Activated CD4-positive, alpha-beta T cell treated with anti-CD3 and anti-CD28 coated beads, Interleukin-2, amount 50 U/mL, for 16 hours (primary cell): ENCODE results near the gene ATP13A1.
"Not testable (repeated sequence)": the region's sequence is repeated elsewhere in the genome, so short reads cannot be mapped to it uniquely, and the experiment has no call there.

Experiments used
- DNase-seq: peaks from one replicate; pipeline ENCODE4 v3.0.0-alpha.2; 2020

Gene ATP13A1

GRCh38 chr19:19663256-19664120 is at the start of gene ATP13A1:
Gene ATP13A1 (minus strand): TSS chr19:19663676. CDS start chr19:19663666, 10 bp downstream.
- DNase-seq, result peak; percentile 98

DNA sequence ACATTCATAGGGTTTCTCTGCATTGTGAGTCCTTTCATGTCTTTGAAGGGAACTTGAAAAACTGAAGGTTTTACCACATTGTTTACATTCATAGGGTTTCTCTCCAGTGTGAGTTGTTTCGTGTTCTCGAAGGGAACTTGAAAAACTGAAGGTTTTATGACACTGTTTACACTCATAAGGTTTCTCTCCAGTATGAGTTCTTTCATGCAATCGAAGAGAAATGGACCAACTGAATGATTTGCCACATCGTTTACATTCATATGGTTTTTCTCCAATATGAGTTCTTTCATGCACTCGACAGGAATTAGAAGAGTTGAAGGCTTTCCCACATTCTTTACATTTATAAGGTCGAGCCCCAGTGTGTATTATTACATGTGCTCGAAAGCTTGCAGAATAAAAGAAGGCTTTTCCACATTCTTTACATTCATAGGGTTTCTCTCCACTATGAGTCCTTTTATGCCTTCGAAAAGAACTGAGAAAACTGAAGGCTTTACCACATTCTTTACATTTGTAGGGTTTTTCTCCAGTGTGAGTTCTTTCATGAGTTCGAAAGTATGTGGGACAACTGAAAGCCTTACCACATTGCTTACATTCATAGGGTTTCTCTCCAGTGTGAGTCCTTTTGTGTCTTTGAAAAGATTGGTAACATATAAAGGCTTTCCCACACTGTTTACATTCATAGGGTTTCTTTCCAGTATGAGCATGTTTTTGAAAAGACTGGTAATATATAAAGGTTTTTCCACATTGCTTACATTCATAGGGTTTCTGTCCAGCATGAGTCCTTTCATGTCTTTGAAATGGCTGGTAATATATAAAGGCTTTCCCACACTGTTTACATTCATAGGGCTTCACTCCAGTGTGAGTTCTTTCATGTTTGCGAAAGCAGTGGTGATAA is 48.7 kb upstream of the ATP13A1 start:
- no peak for DNase-seq

DNA sequence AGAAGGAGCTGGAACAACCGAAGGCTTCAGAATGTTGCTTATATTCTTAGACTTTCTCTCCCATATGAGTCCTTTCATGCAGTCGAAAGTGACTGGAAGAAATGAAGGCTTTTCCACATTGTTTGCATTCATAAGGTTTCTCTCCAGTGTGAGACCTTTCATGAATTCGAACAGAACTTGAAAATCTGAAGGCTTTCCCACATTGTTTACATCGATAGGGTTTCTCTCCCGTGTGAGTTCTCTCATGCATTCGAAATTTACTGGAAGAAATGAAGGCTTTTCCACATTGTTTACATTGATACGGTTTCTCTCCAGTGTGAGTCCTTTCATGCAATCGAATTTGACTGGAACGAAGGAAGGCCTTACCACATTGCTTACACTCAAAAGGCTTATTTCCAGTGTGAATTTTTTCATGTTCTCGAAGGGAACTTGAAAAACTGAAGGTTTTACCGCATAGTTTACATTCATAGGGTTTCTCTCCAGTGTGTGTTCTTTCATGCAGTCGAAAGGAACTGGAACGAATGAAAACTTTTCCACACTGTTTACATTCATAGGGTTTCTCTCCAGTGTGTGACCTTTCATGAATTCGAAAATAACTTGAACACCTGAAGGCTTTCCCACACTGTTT is 47.9 kb upstream of the ATP13A1 start:
- DNase-seq, result no peak

DNA sequence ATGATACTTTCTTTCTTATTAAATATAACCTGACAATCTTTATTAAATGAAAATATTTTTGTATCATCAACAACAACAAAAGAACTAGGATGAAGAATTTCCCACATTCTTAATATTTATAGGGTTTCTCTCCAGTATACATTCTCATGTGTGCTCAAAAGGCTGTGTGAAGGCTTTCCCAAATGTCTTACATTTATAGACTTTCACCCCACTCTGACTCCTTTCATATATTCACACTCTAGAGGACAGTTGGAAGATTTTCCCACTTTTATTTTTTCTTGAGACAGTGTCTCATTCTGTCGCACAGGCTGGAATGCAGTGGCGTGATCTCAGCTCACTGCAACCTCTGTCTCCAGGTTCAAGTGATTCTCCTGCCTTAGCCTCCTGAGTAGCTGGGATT is 47.0 kb upstream of the ATP13A1 start:
- no peak for DNase-seq

- no peak for DNase-seq
These were observed 41.4 kb upstream of the ATP13A1 start for GRCh38 chr19:19704836-19705235.

DNA sequence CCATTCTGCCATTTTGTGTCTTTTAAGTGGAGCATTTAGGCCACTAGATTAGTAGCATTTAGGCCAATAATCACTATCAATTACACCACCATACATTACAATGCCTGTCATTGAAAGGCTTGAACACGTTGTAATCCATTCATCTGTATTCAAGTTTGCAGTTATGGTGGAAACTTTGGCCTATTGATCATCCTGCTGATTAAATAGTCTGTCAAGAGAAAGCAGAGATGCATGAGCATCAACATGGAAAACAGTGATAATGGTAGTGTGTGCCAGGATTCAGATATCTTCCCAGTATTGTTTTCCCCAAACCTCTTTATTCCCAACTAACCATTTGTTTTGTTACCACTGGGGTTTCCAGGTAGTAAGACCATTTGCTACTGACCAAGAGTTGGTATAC is 37.0 kb upstream of the ATP13A1 start:
- DNase-seq, result not testable (repeated sequence)

GRCh38 chr19:19697589-19697988 is 34.1 kb upstream of the ATP13A1 start:
- DNase-seq, result no peak

- no peak for DNase-seq
These were observed 32.9 kb upstream of the ATP13A1 start for GRCh38 chr19:19696386-19696785.

GRCh38 chr19:19691683-19692082 is 28.2 kb upstream of the ATP13A1 start:
- DNase-seq, result no peak

GRCh38 chr19:19689023-19689422 is 25.5 kb upstream of the ATP13A1 start:
- not testable (repeated sequence) for DNase-seq

- no peak for DNase-seq
These were observed 23.6 kb upstream of the ATP13A1 start for GRCh38 chr19:19687090-19687489.

- DNase-seq, result no peak
These were observed 23.1 kb upstream of the ATP13A1 start for GRCh38 chr19:19686580-19686979.

GRCh38 chr19:19686119-19686518 is 22.6 kb upstream of the ATP13A1 start:
- DNase-seq, result not testable (repeated sequence)

DNA sequence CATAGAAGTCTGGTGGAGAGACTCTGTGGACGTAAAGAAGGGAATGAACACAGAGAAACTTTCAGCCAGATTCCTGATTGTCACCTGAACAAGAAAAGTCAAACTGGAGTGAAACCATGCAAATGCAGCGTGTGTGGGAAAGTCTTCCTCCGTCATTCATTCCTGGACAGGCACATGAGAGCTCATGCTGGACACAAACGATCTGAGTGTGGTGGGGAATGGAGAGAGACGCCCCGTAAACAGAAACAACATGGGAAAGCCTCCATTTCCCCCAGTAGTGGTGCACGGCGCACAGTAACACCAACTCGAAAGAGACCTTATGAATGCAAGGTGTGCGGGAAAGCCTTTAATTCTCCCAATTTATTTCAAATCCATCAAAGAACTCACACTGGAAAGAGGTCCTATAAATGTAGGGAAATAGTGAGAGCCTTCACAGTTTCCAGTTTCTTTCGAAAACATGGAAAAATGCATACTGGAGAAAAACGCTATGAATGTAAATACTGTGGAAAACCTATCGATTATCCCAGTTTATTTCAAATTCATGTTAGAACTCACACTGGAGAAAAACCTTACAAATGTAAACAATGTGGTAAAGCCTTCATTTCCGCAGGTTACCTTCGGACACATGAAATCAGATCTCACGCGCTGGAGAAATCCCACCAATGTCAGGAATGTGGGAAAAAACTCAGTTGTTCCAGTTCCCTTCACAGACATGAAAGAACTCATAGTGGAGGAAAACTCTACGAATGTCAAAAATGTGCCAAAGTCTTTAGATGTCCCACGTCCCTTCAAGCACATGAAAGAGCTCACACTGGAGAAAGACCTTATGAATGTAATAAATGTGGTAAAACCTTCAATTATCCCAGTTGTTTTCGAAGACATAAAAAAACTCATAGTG is 15.9 kb upstream of the ATP13A1 start:
- no peak for DNase-seq

GRCh38 chr19:19677579-19677978 is 14.1 kb upstream of the ATP13A1 start:
- no peak for DNase-seq

- no peak for DNase-seq
These were observed 10.8 kb upstream of the ATP13A1 start for GRCh38 chr19:19674315-19674714.

DNA sequence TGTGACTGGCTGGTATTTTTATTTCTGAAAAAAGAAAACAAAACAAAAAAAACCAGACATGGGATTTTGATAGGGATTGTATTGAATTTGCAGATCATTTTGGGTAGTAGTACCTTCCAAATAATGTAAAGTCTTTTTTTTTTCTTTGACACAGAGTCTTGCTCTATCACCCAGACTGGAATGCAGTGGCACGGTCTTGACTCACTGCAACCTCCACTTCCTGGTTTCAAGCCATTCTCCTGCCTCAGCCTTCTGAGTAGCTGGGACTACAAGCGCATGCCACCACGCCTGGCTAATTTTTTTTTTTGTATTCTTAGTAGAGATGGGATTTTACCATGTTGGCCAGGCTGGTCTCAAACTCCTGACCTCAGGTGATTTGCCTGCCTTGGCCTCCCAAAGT is 9.3 kb upstream of the ATP13A1 start:
- DNase-seq, result no peak

DNA sequence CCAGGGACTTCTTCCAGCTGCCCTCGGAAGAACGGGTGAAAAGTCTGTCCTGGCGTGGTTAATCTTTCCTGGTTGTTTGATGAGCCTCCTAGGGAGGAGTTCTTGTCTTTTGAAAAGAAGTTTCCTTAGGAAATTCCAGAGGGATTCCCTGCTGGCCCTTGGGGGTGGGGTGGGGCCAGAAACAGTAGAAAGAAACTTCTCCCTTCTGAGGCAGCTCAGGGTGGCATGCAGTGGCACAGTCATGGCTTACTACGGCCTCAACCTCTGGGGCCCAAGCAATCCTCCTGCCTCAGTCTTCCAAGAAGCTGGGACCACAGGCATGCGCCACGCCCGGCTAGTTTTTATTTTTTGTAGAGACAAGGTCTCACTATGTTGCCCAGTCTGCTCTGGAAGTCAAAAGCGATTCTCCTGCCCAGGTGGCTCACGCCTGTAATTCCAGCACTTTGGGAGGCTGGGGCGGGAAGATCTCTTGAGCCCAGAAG is 6.6 kb upstream of the ATP13A1 start:
- DNase-seq, result no peak

- peak; percentile 98 for DNase-seq
These were observed 4.9 kb upstream of the ATP13A1 start, which contains the start of gene ZNF101 for GRCh38 chr19:19668230-19669012. Gene ZNF101 (plus strand): TSS chr19:19668839. CDS start chr19:19668964, 125 bp downstream.

DNA sequence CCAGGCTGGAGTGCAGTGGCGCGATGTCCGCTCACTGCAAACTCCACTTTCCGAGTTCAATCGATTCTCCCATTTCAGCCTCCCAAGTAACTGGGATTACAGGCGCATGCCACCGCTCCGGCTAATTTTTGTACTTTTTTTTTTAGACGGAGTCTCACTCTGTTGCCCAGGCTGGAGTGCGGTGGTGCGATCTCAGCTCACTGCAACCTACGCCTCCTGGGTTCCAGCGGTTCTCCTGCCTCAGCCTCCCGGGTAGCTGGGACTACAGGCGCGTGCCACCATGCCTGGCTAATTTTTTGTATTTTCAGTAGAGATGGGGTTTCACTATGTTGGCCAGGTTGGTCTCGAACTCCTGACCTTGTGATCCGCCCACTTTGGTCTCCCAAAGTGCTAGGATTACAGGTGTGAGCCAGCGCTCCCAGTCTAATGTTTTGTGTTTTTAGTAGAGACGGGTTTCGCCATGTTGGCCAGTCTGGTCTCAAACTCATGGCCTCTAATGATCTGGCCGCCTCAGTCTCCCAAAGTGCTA is 2.0 kb upstream of the ATP13A1 start:
- DNase-seq, result not testable (repeated sequence)

DNA sequence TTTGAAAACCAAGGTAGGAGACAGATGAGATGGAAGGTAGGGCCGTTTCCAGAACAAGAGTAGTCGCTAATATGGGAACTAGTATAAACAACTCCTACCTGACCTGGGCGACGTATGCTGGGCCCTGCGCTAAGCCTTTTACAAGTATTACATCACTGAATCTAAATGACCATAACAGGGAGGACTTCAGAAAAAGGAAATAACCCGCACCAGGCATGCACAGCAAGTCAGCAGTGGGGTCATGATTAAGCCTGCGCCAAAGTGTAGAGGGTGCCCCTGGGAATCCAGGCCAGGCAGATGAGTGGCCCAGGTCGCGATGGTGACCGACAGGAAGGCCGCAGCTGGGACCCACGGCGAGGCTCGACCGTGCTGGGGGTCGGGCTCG is 613 bp downstream of the ATP13A1 start:
- no peak for DNase-seq
